HG02943 (cell line): Measurements from ENCODE around the gene DCTPP1.

Experiments
- ATAC-seq: cut with Tn5 transposase; IDR thresholded peaks from one replicate; pipeline ENCODE4 v1.9.1; 2021; ENCODE audit warnings: mild to moderate bottlenecking, low read depth, moderate library complexity; ENCODE audit not compliant: unreplicated experiment

The DCTPP1 gene

DNA sequence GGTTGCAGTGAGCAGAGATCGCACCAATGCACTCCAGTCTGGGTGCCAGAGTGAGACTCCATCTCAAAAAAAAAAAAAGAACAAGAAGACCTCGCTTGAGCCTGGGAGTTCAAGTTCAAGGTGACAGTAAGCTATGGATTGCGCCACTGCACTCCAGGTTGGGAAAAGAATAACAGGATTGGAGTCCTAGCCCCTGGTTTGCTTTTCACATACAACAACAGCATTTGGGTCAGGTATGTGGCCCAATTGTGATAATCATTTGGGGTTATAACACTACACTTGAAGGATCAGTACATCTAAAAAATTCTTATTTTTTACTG is 19.2 kb upstream of the DCTPP1 start:
- no peak for ATAC-seq

DNA sequence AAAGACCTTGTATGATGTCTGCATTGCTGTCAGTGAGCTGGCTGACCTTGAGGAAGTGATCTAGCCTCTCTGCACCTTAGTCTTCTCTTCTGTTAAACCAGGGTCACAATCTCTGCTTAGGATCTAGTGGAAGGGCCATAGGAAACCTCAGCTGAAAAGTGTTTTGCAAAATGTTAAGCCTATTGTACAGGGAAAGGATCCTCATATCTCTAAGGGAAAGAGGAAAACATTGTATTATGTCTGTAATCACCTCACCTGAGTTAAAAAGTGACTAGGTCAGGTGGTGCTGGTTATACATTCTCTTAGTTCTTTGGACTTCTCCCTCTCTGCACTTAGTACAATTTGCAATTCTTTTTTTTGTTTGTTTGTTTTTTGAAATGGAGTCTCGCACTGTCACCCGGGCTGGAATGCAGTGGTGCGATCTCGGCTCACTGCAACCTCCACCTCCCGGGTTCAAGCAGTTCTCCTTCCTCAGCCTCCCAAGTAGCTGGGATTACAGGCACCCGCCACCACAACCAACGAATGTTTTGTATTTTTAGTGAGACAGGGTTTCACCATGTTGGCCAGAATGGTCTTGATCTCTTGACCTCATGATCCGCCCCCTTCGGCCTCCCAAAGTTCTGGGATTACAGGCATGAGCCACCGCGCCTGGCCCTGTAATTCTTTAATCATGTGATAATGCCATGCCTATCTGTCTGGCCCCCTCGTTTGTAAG is 17.8 kb upstream of the DCTPP1 start:
- no peak for ATAC-seq

DNA sequence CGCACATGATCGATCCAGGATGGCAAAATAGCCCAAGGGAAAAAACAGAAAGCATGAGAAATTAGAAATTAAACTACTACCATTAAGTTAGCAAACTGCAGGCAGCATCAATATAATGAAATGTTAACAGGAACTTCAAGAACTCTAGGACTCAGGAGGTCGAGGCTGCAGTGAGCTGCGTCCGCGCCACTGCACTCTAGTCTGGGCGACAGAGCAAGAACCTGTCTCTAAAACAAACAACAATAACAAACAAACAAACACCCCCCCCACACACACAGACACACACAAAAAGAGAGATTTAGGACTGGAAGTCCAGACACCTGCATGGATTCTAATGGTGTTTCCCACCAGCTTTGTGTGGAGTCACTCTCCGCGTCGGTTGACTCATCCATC is 16.4 kb upstream of the DCTPP1 start:
- ATAC-seq = no peak

DNA sequence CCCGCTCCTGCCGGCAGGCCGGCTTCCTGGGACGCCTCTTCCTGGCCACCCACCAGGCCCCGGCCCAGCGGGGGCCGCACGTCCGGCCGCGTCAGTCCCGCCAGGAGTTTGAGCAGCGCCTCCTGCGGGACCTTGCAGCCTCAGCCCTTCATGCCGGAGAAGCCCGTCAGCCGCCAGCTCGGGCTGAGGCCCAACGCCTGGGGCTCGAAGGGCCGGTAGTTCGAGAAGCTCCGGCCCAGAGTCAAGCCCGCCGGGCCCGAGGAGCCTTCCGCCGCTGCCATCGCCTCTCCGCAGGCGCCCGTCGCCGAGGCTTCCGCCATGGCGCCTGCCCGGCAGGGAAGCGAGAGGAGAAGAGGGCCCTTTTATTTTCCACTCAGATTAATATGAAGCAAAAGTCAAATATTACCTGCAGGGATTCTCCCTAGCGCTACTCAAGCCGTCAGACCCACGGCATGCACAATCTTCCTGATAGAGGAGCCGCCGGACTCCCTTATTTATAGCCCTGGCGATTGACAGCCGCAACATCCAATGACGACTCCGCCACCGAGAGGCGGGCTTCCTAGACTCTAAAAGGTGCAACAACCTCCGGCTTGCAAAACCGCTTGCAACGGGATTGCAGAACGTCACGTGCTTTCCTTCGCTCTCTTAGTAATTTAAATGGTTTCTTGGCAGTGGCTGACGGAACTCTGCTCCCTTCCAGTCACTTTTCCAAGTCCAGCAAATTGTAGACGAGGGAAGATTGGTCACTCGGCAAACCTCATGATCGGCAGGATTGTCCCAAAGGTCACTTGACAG is 15.8 kb upstream of the DCTPP1 start, which contains the start of gene SEPHS2:
Gene SEPHS2, minus strand, starts transcription at position 467 of the 795 bp plus-strand sequence. Its CDS starts 147 bp downstream, at position 320.
- ATAC-seq = peak; percentile 79

DNA sequence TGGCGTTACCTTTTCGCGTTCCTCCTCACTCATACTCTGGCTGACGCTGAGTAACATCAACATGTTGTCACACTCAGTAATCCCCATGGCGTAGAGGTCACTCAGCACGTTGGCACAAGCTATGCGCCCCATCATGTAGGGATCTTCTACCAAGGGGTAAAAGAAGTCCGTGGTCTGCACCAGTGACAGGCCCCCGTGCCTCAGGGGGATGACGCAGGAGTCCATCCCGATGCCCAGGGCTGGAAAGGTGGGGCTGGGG is 15.2 kb upstream of the DCTPP1 start:
- ATAC-seq = peak; percentile 30

DNA sequence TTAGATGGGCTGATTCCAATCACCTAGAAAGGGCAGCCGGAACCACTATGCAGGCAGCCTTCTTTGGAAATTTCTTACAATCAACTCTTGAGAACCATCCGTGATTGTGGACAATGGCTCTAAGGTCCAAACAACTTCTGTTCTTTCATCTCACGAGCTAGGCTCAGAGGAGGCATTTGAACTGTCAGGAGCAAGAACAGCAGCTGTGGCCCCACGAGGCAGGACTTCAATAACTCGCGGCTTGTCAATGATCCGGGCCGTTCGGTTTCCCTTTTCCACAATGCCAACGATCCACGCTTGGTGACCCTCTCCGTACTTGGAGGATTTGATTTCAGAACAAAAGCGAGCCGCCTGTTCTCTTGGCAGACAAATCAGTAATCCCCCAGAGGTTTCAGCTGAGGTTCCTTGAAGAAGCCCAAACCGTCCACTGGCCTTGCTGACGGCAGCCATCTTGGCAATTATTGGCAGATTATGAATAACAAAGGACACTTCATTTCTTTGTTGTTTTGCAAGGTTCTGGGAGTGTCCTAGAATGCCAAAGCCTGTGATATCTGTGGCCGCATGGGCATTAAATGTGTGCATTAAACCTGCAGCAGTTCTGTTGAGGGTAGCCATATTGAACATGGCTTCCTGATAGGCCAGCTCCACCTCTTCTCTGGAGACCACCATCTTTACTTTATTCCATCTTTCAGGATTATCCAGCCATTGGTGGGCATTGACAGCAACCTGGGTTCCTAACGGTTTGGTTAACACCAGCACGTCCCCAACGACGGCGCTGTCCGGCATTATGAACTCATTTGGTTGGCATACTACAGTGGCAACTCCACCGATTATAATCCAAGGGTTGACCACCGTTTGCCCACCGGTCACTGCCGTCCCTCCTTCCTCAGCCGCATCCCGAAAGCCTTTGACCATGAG is 14.7 kb upstream of the DCTPP1 start:
- no peak for ATAC-seq

DNA sequence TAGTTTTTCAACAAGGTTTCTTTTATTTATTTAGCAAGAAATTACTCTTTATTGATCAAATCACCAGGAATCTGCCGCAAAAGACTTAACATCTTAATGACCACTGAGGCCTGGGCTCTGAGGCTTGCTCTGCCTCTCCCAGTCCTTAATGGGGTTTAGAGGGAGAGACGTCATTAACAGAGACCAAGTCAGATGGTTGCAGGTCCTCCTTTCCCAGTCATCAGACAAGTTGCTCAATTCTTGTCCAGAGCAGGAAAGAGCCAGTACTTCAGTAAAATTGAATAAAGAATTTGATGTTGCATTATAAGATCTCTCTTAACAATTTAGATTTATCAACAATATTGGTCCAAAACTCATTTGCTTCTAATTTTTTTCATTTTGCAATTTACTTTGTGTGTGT is 13.8 kb upstream of the DCTPP1 start:
- ATAC-seq = no peak

DNA sequence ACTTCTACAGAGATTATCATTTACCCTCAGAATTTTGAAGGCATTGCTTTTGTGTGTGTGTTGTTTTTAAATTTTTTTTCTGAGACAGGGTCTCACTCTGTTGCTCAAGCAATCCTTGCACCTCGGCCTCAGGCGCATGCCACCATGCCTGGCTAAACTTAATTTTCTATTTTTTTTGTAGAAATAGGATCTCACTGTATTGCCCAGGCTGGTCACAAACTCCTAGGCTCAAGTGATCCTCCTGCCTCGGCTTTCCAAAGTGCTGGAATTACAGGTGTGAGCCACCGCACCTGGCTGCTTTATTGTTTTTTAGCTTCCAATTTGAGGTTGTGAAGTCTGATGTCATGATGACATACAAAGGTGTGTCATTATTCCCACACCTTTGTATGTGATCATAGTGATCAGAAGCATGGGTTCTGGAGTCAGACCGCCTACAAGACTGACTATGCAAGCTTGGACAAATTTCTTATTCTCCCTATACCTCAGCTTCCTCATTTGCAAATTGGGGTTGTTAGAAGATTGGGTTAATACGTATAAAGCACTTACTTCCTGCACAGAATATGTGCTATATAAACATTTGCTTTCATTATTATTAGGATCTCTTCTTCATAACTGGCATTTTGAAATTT is 10.0 kb upstream of the DCTPP1 start:
- no peak for ATAC-seq

DNA sequence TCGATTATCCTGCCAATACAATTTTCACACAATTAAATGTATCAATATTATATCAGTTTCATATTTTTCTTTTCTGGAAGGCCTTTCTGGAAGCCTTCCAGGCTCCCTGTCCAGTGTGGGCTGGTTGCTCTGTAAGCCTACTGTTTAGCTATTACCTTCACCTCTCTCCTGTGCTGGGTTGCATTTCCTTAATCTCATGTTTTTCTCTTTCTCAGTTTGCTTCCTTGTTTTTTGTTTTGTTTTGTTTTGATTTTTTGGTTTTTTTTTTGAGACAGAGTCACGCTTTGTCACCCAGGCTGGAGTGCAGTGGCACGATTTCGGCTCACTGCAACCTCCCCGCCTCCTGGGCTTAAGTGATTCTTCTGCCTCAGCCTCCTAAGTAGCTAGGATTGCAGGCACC is 9.0 kb upstream of the DCTPP1 start:
- no peak for ATAC-seq

DNA sequence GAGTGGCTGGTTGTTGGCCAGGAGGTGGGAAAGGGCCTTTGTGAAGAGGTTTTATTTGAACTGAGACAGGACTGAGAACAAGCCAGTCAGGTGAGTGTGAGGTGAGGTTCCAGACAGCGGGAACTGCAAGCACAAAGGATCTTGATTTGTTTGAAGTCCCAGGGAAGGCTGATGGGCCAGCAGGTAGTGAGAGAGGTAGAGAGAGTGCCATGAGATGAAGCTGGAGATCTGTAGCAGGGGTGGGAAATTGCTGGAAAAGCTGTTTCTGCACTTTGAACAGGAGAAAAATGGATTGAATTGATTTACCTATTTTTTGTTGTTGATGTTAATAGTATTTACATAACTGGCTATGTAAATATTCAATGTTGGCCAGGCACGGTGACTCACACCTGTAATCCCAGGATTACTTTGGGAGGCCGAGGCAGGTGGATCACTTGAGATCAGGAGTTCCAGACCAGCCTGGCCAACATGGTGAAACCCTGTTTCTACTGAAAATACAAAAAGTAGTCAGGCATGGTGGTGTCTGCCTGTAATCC is 7.7 kb upstream of the DCTPP1 start:
- ATAC-seq = no peak

DNA sequence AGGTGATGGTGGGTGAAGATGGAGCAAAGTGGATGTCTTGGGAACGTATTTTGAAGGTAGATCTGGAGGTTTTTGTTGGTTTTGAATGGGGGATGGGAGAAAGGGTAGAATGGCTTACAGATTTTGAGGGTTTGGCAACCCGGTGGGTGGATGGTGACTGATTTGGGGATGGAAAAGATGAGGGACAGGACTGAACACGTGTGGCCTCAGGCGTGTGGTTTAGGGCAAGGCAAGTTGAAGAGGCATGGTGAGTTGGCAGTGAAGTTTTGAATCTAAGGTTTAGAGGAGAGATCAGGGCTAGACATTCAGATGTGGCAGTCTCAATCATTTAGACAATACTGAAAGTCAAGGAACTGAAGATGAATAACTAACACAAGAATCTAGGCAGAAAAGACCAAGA is 5.0 kb upstream of the DCTPP1 start:
- ATAC-seq = no peak

DNA sequence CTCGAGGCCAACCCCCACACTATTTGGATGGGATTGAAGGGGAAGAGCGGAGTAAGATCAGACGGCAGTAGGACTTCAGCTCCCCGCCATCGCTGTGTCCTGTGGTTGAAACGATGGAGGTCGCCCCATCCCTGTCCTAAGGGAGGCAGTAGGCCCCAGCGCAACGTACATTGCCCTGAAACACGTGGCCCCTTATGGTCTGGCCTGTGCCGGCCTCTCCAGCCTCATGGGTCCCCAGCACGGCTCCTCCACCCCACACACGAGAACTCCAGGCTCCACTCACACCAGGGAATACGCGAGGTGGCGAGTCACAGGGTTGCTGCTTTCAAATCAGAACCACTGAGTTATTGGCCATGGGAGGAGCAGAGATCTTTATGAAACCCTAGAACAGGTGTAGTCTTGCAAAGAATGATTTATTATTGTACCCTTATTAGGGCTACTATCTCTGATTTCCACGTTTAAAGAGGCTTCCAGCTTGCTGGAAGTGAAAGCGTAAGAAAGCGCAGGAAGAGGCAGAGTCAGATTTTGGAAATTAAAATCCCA is 669 bp upstream of the DCTPP1 start:
- ATAC-seq = no peak

DNA sequence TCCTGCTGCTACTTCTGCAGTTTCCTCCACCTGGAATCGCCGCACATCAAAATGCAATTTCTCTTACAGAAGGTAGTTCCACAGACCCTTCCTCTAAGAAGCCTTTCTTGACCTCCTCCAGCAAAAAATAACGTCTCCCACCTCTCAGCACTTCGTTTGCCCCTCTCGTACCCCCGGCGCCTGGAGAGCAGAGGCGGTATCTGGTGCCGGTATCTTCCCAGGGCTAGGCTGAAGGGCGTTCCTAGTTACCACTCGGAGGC is 482 bp downstream of the DCTPP1 start:
- peak; percentile 16 for ATAC-seq

DNA sequence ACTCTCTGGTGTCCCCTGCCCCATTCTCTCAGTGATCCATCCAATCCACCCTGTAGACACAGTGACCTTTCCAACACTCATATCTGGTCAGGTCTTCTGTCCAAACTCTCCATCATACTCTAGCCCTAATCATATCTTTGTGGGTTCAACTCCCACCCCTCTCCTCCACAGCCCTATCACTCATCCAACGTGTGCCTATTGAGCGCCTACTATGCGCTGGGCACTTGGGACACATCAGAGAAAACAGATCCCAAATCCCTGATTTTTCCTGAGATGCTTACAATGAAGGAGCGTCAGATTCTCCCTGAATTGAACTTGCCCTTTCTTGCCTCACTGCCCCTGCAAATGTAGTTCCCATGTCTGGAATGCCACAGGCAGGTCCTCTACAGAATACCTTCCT is 1.8 kb downstream of the DCTPP1 start:
- no peak for ATAC-seq

DNA sequence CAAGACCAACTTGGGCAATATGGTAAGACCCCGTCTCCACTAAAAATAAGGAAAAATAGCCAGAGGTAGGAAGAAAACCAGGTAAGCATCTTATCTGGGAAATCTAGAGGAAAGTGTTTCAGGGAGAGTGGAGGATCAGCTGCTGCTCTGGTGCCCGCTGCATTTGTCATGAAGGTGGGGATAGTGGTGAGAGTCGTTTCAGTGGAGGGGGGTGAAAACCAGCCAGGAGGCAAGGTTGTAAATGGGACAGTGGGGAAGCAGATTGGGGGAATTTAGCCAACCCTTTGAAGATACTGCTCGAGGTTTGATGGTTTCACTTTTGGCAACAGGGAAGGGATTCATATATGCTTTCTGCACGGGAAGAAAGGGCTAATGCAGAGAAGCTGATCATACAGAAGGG is 8.8 kb downstream of the DCTPP1 start:
- ATAC-seq = no peak

DNA sequence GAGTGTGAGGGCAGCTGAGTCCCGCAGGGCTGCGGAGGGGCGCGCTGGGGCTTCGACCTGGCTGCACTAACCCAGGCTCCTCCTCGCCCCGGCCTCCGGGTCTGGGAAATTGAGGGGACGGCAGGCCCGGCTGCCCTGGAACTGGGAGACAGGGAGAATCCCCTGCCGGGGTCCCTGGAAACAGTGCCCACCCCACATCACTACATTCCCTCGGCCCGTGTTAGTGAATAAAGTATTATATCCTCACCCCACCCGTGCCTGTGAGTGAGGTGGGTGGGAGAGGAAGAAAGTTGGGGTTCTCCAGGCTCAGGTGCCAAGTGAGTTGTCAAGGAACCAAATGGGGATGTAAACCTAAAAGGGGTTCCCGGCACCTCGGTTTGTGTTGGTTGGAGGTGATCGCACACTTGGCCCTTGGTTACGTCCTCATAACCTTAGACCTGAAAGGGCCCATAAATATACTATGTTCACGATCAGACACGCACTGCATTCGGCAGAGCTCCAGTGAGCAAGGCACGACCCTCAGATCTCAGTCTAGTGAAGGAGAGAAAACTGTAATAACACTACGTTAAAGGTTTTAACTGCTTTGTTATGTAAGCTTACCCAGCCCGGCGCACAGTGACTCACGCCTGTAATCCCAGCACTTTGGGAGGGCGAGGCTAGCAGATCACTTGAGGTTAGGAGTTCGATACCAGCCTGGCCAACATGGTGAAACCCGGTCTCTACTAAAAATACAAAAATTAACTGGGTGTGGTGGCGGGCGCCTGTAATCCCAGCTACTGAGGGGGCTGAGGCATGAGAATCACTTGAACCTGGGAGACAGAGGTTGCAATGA is 11.3 kb downstream of the DCTPP1 start:
- ATAC-seq = no peak

DNA sequence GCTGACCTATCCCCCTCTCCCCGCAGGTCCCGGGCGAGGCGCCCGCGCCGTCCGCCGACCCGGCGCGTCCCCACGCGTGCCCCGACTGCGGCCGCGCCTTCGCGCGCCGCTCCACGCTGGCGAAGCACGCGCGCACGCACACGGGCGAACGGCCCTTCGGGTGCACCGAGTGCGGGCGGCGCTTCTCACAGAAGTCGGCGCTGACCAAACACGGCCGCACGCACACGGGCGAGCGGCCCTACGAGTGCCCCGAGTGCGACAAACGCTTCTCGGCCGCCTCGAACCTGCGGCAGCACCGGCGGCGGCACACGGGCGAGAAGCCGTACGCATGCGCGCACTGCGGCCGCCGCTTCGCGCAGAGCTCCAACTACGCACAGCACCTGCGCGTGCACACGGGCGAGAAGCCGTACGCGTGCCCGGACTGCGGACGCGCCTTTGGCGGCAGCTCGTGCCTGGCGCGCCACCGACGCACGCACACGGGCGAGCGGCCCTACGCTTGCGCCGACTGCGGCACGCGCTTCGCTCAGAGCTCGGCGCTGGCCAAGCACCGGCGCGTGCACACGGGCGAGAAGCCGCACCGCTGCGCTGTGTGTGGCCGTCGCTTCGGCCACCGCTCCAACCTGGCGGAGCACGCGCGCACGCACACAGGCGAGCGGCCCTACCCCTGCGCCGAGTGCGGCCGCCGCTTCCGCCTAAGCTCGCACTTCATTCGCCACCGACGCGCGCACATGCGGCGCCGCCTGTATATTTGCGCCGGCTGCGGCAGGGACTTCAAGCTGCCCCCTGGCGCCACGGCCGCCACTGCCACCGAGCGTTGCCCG is 12.1 kb downstream of the DCTPP1 start:
- ATAC-seq = peak; percentile 65

DNA sequence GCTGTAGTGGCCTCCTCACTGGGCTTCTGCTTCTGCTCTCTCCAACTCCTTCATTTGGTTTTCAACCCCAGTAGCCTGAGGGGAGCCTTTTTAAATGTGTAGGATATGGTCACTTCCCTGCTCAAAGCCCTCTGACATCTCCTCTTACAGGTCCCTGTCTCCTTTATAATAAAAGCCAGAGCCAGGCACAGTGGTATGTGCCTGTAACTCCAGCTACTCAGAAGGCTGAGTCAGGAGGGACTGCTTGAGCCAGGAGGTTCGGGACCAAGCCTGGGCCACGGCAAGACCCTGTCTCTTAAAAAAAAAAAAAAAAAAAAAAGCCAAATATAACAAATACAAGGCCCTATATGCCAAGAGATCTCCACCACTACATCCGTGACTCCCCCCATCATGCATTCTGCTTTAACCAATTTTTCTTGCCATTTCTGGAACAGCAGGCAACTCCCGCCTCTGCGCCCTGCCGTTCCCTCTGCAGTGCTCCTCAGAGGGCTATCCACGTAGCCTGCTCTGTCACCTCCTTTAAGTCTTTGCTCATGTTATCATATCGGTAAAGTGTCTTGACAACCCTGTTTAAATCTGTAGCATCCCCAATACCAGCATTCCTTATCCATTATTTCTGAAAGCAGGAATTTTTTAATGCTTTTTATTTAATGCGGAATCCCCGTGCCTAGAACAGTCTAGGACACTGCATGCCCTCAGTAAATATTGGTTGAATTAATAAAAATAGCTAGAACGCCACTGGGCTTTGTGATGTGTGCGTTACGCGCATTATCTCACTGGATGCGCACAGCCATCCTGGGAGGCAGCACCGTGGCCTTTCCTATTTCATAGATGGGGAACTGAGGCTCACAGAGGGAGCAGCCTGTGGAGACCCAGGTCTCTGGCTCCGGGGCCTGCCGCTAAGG is 13.0 kb downstream of the DCTPP1 start:
- peak; percentile 6 for ATAC-seq
